ENCODE results near the gene MRTFA.

The MRTFA gene

DNA sequence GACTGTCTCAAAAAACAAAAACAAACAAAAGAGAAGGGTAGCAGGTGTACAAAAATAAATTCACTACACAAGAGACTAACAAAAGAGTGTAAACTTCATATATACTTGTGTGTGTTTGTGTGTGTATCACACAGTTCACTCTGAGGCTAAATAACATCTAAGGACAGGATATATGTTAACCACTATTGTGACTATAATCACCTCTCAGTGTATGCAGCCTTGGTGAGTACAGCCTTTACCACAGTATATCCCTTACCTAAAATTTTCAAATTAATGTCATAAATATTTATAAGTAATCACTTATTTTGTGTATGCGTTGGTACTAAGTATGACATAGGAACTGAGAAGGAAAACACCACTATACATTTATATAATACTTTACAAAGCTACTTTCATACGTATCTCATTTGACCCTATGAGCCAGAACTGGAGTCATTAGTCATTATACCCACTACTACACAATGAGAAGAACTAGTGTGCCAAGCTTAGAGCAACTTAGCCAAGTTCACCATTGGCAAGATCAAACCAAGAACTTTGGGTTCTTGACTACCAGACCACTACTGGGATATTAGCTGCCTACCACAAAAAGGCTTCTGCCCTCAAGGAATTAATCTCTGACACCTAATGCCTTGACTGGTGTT is 149.4 kb downstream of the MRTFA start:
- TF ChIP-seq GATA1 (IDR thresholded peaks at IDR 0.05; ENCODE audit: low read depth, low read length): no peak
- TF ChIP-seq POLR2A (IDR thresholded peaks at IDR 0.05; ENCODE audit: low read length): no peak
- DNase-seq: no peak

DNA sequence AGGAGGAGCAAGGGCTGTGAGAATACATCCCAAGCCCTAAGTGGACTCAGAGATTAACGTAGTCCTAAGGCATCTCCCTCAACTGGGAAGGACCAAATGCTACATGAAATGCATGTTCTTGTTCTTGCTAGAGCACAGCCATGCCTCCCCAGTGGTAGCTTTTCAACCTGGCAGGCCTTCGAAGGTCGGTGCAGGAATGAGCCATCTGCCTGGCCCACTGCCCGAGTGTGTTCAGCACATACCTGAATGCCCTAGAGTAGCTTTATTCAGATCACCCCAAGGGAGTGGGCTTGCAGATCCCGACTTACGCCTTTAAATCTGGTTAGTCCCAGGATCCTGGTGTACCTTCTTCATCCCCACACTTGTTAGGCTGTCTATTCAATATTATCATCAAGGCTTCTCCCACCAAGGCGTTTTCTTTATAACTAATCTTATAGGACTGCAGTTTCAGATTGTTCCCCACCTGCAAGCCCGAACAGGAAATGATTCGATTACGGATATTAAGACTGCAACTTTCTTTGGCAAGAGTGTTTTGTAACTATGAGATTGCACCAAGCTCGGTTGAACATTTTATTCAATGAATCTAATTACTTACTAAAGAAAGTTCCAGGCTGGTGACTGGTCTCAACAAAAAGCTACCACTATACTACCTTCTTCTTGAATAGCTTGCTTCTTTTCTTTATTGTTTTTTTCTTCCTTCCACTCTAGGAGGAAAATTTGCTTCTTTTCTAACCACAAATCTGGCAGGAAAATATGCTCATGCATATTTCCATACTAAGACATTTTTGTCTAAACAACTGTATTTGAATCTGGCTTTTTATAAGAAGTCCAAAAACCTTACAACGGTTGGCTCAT is 150.5 kb downstream of the MRTFA start:
- TF ChIP-seq GATA1 (IDR thresholded peaks at IDR 0.05; ENCODE audit: low read depth, low read length): no peak
- no peak for TF ChIP-seq POLR2A (IDR thresholded peaks at IDR 0.05; ENCODE audit: low read length)
- no peak for DNase-seq

- TF ChIP-seq POLR2A (IDR thresholded peaks at IDR 0.05; ENCODE audit: low read length): no peak
- TF ChIP-seq GATA1 (IDR thresholded peaks at IDR 0.05; ENCODE audit: low read depth, low read length): no peak
- DNase-seq: no peak
Observed at GRCh38 chr22:40484906-40485669, 151.4 kb downstream of the MRTFA start.

GRCh38 chr22:40482886-40483285 is 153.6 kb downstream of the MRTFA start:
- DNase-seq: no peak
- TF ChIP-seq POLR2A (IDR thresholded peaks at IDR 0.05; ENCODE audit: low read length) (no peak), GATA1 (IDR thresholded peaks at IDR 0.05; ENCODE audit: low read depth, low read length) (no peak)

GRCh38 chr22:40482391-40482790 is 154.1 kb downstream of the MRTFA start:
- TF ChIP-seq POLR2A (IDR thresholded peaks at IDR 0.05; ENCODE audit: low read length): no peak
- TF ChIP-seq GATA1 (IDR thresholded peaks at IDR 0.05; ENCODE audit: low read depth, low read length): no peak
- DNase-seq: no peak

- DNase-seq: no peak
- TF ChIP-seq POLR2A (IDR thresholded peaks at IDR 0.05; ENCODE audit: low read length): no peak
- no peak for TF ChIP-seq GATA1 (IDR thresholded peaks at IDR 0.05; ENCODE audit: low read depth, low read length)
Observed at GRCh38 chr22:40480996-40481395, 155.5 kb downstream of the MRTFA start.

- no peak for DNase-seq
- no peak for TF ChIP-seq GATA1 (IDR thresholded peaks at IDR 0.05; ENCODE audit: low read depth, low read length)
- TF ChIP-seq POLR2A (IDR thresholded peaks at IDR 0.05; ENCODE audit: low read length): no peak
Observed at GRCh38 chr22:40479887-40480538, 156.5 kb downstream of the MRTFA start.

- no peak for TF ChIP-seq GATA1 (IDR thresholded peaks at IDR 0.05; ENCODE audit: low read depth, low read length)
- no peak for TF ChIP-seq POLR2A (IDR thresholded peaks at IDR 0.05; ENCODE audit: low read length)
- no peak for DNase-seq
Observed at GRCh38 chr22:40479126-40479800, 157.3 kb downstream of the MRTFA start.

DNA sequence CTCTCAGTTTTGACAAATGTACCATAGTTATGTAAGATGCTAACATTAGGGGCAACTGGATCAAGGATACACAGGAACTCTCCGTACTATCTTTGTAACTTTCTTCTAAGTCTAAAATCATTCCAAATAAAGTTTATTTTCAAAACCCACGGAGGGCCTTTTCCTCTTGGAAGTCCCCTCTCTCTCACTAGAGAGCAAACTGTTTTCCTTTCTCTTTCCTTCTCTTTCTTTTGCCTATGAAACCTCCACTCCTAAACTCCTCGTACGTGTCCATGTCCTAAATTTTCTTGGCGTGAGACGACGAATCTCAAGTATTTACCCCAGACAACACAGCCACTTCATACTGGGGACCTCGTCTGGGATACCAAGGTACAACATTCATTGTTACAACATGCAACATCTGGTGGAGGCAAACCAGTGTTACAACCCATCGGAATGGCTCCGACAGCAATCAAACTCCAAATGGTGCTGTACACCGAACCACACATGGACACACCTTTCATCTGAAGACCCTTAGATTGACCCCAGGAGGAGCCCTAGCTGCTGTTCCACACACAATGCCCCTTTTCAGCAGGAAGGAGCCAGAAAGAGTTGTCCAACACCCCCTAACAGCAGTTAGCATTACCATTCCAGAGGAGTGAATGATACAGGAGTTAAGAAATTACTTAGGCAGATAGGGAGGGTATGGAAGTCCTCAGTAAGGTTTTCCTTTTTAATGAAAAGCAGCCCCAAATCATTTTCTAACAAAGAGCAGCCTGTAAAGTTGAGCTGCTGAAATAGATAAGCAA is 158.0 kb downstream of the MRTFA start:
- no peak for DNase-seq
- TF ChIP-seq GATA1 (IDR thresholded peaks at IDR 0.05; ENCODE audit: low read depth, low read length) (no peak), POLR2A (IDR thresholded peaks at IDR 0.05; ENCODE audit: low read length) (no peak)

DNA sequence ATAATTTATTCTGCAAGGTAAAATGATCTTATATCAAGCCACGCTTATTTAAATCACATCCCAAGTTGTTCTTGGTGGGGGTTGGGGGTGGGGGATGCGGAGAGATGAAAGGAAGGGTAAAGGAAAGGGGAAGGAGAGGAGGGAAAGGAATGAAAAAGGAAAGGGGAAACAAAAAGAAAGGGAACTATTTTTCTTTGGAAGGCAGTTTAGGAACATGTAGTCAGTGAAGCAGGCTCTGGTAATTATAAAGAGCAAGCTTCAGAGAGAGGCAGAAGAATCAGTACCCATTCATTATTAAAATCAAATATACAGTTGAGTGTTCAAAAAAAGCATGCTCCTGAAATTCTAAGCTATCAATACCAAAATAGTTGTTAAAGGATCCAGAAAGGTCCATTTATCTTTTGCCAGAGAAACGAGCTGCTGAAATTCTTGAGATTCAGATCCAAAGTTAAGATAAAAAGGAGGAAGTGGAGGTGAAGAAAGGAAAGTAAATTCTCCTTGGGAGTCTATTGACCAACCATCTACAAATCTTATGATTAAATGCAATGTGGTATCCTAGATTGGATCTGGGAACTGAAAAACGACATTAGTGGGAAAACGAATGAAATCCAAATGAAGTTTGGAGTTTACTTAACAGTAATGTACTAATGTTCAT is 158.7 kb downstream of the MRTFA start:
- no peak for DNase-seq
- no peak for TF ChIP-seq POLR2A (IDR thresholded peaks at IDR 0.05; ENCODE audit: low read length)
- no peak for TF ChIP-seq GATA1 (IDR thresholded peaks at IDR 0.05; ENCODE audit: low read depth, low read length)

GRCh38 chr22:40476341-40476740 is 160.2 kb downstream of the MRTFA start:
- TF ChIP-seq GATA1 (IDR thresholded peaks at IDR 0.05; ENCODE audit: low read depth, low read length) (no peak), POLR2A (IDR thresholded peaks at IDR 0.05; ENCODE audit: low read length) (no peak)
- no peak for DNase-seq

GRCh38 chr22:40473703-40474102 is 162.8 kb downstream of the MRTFA start:
- no peak for TF ChIP-seq GATA1 (IDR thresholded peaks at IDR 0.05; ENCODE audit: low read depth, low read length)
- no peak for TF ChIP-seq POLR2A (IDR thresholded peaks at IDR 0.05; ENCODE audit: low read length)
- no peak for DNase-seq

Data from erythroblast (primary cell).